Measurements from ENCODE around the gene S1PR4.

DNA sequence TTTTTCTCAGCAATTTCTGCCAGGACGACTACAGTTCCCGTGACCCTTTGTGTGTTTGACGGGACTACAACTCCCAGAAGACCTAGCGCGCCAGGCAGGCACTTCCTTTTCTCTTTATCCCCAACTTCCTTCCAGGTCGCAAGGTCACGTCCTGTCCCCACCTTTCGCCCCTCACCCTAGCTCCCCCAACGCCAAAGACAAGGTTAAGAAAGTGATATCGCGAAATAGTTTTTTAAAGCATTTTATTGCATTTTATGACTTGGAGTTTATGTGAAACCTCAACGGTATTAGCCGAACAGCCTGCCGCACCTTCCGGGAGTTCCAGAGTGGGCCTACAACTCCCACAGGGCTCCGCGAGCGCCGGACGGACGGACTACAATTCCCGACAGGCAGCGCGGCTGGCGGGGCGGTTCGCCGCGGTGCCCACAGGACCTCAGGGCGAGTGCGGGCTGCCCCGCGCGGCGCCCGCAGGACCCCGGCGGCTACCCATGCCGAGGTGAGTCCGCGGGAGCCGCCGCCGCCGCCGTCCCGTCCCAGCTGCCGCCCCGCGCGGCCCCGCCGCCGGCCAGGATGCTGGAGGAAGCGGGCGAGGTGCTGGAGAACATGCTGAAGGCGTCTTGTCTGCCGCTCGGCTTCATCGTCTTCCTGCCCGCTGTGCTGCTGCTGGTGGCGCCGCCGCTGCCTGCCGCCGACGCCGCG is 7.0 kb downstream of the S1PR4 start, which contains the start of gene NCLN:
- TF ChIP-seq, protein P1, sequence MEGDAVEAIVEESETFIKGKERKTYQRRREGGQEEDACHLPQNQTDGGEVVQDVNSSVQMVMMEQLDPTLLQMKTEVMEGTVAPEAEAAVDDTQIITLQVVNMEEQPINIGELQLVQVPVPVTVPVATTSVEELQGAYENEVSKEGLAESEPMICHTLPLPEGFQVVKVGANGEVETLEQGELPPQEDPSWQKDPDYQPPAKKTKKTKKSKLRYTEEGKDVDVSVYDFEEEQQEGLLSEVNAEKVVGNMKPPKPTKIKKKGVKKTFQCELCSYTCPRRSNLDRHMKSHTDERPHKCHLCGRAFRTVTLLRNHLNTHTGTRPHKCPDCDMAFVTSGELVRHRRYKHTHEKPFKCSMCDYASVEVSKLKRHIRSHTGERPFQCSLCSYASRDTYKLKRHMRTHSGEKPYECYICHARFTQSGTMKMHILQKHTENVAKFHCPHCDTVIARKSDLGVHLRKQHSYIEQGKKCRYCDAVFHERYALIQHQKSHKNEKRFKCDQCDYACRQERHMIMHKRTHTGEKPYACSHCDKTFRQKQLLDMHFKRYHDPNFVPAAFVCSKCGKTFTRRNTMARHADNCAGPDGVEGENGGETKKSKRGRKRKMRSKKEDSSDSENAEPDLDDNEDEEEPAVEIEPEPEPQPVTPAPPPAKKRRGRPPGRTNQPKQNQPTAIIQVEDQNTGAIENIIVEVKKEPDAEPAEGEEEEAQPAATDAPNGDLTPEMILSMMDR (IDR thresholded peaks at IDR 0.05; ENCODE audit: control extremely low read depth in 1 of 3, insufficient read depth in 1 of 3, low read depth in 1 of 3, low read length in 3 of 3) = no peak
- TF ChIP-seq EGR1 (IDR thresholded peaks at IDR 0.05; ENCODE audit: borderline replicate concordance, low read depth, low read length) = no peak
- peak; percentile 66; the same call in 1 of the 2 replicates for TF ChIP-seq CHD2 (IDR thresholded peaks at IDR 0.05; ENCODE audit: low read length)
- TF ChIP-seq, protein P2, sequence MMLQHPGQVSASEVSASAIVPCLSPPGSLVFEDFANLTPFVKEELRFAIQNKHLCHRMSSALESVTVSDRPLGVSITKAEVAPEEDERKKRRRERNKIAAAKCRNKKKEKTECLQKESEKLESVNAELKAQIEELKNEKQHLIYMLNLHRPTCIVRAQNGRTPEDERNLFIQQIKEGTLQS (IDR thresholded peaks at IDR 0.05; ENCODE audit: insufficient read depth, low read depth, low read length) = no peak
- no peak for TF ChIP-seq HDAC2 (IDR thresholded peaks at IDR 0.05; ENCODE audit: borderline replicate concordance in 1 of 2, low read depth in 2 of 2, low read length in 2 of 2)
- TF ChIP-seq EP300 (IDR thresholded peaks at IDR 0.05; ENCODE audit: borderline replicate concordance in 1 of 2, low read depth in 2 of 2, low read length in 2 of 2) = no peak; a peak in 1 of 3 replicates
- TF ChIP-seq GABPA (IDR thresholded peaks at IDR 0.05; ENCODE audit: borderline replicate concordance, insufficient read depth, low read length) = peak; percentile 86
- TF ChIP-seq SP2 (IDR thresholded peaks at IDR 0.05; ENCODE audit: low read length) = no peak
